ENCODE results near the gene EHMT2.

The EHMT2 gene

DNA sequence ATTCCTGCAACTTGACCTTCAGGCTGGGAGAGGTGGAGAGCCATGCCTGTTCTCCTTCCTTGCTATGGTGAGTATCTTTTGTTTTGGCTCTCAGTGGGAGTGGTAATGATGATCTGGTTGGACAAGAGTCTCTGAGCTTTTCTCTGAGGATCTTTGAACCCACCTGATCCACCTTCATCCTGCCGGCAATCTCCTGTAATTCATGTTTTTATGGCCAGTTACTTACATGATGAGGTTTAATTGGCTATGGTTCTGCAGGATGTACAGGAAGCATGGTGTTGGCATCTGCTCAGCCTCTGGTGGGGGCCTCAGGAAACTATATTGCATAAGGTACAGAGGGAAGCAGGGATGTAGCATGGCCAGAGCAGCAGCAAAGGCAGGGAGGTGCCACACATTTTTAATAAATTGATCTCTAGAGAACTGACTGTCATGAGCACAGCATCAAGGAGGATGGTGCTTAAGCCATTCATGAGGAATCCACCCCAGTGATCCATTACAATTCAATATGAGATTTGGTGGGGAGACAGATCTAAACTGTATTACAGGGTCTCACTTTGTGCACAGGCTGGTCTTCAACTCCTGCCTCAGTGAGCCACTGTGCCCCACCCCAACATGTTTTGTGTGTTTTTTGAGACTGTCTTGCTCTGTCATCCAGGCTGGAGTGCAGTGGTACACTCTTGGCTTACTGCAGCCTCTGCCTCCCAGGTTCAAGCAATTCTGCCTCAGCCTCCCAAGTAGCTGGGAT lies 60.0 kb downstream of the EHMT2 start:
- TF ChIP-seq, protein P1, sequence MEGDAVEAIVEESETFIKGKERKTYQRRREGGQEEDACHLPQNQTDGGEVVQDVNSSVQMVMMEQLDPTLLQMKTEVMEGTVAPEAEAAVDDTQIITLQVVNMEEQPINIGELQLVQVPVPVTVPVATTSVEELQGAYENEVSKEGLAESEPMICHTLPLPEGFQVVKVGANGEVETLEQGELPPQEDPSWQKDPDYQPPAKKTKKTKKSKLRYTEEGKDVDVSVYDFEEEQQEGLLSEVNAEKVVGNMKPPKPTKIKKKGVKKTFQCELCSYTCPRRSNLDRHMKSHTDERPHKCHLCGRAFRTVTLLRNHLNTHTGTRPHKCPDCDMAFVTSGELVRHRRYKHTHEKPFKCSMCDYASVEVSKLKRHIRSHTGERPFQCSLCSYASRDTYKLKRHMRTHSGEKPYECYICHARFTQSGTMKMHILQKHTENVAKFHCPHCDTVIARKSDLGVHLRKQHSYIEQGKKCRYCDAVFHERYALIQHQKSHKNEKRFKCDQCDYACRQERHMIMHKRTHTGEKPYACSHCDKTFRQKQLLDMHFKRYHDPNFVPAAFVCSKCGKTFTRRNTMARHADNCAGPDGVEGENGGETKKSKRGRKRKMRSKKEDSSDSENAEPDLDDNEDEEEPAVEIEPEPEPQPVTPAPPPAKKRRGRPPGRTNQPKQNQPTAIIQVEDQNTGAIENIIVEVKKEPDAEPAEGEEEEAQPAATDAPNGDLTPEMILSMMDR (conservative IDR thresholded peaks at IDR 0.05), result no peak
- H3K27ac ChIP-seq, result peak overlapping the region; percentile 94

DNA sequence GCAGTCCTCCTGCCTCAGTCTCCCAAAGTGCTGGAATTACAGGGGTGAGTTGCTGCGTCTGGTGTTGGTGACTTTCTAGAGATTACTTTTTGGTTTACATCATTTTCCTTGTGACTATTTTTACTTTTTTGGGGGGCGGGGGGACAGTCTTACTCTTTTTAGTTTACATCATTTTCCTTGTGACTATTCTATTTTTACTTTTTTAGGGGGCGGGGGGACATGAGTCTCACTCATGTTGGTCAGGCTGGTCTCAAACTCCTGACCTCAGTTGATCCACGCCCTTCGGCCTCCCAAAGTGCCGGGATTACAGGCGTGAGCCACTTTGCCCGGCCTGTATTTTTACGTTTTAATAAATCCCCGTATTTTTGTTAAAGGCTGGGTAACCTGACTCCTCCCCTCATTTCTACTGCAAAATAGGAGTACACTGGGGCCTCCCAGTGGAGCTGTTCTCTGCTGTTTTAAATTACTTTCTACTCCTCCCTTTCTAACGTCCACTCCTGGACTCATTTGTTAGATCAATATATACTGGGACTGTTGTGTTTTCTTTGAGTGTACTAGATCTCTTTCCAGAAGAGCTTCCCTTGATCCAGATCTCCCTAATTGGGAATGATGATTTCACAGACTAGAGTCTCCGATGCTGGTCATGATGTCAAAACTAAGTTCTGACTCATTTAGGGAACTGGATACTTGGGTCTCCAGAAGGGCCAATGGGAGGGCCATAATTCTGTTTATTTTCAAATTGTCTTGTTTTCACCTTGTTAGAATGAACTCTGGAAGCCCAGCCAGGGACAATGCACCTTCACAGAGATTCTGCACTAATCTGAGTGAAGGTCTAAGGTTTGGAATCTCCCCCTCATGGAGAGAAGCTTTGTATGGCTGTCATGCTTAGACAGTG lies 60.8 kb downstream of the EHMT2 start:
- TF ChIP-seq, protein P1 (conservative IDR thresholded peaks at IDR 0.05), result no peak
- peak overlapping the region; percentile 94 for H3K27ac ChIP-seq

DNA sequence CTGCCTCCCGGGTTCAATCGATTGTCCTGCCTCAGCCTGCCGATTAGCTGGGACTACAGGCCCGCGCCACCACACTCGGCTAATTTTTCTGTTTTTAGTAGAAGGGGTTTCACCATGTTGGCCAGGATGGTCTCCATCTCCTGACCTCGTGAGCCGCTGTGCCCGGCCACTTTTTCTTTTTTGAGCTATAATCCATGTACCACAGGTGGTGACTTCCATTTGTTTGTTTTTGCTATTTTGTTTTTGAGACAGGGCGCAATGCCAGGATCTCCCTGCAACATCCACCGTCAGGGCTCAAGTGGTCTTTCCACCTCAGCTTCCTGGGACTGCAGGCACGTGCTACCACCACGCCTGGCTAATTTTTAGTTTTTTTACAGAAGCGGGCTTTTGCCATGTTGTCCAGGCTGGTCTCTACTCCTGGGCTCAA lies 61.4 kb downstream of the EHMT2 start:
- H3K27ac ChIP-seq, result peak overlapping the region; percentile 94
- TF ChIP-seq, protein P1 (conservative IDR thresholded peaks at IDR 0.05), result no peak

DNA sequence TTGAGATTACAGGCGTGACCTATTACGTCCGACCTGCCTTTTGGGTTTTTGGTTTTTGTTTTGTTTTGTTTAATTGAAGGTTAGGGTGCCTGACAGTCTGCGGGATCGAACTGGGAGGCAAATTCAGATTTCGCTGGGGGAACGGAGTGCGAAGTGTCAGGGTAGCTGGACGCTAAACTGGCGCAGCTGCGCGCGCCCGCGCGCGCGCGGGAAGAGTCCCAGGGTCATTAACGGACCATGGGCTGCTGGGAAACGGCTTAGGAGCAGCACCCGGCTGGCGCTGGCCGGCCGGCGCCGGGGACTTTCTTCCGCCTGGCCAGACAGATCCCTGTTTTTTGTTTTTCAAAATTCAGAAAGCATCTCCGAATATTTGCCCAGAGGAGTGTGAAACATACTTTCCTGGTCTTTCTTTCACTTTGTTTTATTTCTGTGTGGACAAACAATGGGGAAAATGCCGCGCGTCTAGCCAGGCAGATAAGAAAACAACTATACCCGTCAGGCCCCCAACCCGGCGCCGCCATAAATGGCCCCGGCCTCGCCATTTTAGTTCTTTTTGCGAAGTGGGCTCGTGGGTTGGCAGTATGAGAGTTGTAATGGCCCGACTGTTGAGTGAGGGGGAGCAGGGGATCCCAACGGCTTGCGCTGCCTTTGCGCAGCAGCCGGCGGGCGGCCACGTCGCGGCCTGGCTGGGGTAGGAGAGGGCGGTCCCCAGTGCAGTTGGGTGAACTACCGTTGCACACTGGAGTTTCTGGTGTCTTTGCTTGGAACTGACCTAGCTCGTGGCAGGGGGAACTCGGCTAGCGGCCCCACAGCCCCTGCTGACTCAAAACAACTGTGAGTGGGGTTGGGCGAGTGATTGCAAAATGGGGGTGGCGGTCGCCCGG lies 62.9 kb downstream of the EHMT2 start:
- peak overlapping the region; percentile 94 for H3K27ac ChIP-seq
- TF ChIP-seq, protein P1 (conservative IDR thresholded peaks at IDR 0.05), result no peak

DNA sequence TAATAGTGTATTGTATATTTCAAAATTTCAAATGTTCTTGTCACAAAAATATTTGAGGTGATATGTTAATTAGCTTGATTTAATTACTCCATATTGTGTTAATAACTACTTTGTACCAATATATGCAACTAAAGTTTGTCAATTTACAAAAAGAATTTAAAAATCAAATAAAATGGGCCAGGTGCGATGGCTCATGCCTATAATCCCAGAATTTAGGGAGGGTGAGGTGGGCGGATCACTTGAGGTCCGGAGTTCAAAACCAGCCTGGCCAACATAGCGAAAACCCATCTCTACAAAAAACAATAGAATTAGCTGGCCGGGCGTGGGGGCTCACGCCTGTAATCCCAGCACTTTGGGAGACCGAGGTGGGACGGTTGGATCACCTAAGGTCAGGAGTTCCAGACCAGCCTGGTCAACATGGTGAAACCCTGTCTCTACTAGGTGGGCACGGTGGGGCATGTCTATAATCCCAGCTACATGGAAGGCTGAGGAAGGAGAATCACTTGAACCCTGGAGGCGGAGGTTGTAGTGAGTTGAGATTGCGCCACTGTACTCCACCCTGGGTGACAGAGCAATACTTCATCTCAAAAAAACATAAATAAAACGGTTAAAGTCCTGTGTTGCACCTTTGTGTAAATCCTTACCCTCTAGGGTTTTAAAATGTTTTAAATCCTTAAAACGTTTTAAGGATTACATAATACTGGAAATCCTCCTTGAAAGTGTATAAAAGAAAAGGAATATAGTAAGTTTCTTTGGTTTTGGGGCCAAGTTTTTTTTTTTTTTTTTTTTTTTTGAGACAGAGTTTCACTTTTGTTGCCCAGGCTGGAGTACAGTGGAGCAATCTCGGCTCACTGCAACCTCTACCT lies 65.9 kb downstream of the EHMT2 start:
- TF ChIP-seq, protein P1 (conservative IDR thresholded peaks at IDR 0.05), result no peak
- peak overlapping the region; percentile 66 for H3K27ac ChIP-seq

DNA sequence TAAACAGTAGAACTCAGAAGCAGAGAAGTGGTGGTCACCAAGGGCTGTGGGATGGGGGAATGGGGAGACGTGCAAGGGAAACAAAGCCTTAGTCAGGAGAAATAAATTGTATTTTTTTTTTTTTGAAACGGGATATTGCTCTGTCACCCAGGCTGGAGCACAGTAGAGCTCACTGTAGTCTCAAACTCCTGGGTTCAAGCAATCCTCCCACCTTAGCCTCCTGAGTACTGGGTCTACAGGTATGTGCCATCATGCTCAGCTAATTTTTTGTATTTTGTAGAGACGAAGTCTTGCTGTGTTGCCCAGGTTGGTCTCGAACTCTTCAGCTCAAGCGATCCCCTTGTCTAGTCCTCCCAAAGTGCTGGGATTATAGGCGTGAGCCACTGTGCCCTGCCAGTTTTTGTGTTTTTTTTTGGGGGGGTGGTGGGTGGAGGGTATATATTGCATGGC lies 66.6 kb downstream of the EHMT2 start:
- H3K27ac ChIP-seq, result peak overlapping the region; percentile 66
- TF ChIP-seq, protein P1 (conservative IDR thresholded peaks at IDR 0.05), result no peak
